Brain microvascular endothelial cell (primary cell): Measurements from ENCODE around the gene PAK2.
"Not testable (repeated sequence)": the region's sequence is repeated elsewhere in the genome, so short reads cannot be mapped to it uniquely, and the experiment has no call there.

Source experiments
- DNase-seq: peaks from one replicate; pipeline ENCODE4 v3.0.0-alpha.2; 2020
- H3K27ac ChIP-seq: fragments of 250-450 bp; sonication (Bioruptor Pico); 2 replicates; pipeline ENCODE4 v1.5.1; 2020; ENCODE audit warnings: mild to moderate bottlenecking, moderate library complexity
- H3K27me3 ChIP-seq: fragments of 250-450 bp; sonication (Bioruptor Pico); replicated peaks from 2 replicates; pipeline ENCODE4 v1.5.1; 2020; ENCODE audit warnings: mild to moderate bottlenecking
- H3K36me3 ChIP-seq: fragments of 250-450 bp; sonication (Bioruptor Pico); replicated peaks from 2 replicates; pipeline ENCODE4 v1.5.1; 2020; ENCODE audit warnings: mild to moderate bottlenecking
- H3K4me3 ChIP-seq: 2 replicates; pipeline ENCODE4 v1.5.1; 2011; ENCODE audit warnings: low read depth, mild to moderate bottlenecking, control low read depth, low read length, moderate library complexity
- CTCF ChIP-seq: IDR thresholded peaks from 2 replicates; pipeline ENCODE4 v1.5.1; 2011; ENCODE audit warnings: low read depth, mild to moderate bottlenecking, moderate library complexity, low read length, control low read depth, inconsistent platforms; ENCODE audit errors: missing control alignments
- in situ Hi-C: cut with HindIII; loops from 2 replicates; pipeline ENCODE4 v1.10.0; 2017; ENCODE audit warnings: low sequenced_read_pairs, low pct_ligation_motif_present

The PAK2 gene

GRCh38 chr3:196849180-196849741, 109.6 kb downstream of the PAK2 start:
- TF ChIP-seq CTCF = no peak
- no peak overlapping the region for H3K4me3 ChIP-seq
- no peak overlapping the region for H3K27ac ChIP-seq
- in situ Hi-C loops = no loop called here
- no peaks in the 10 kb centered on the region for H3K36me3 ChIP-seq
- no peaks in the 10 kb centered on the region for H3K27me3 ChIP-seq
- no peak for DNase-seq

GRCh38 chr3:196863000-196863399, 123.3 kb downstream of the PAK2 start:
- H3K27ac ChIP-seq, H3K27me3 ChIP-seq, in situ Hi-C loops, H3K36me3 ChIP-seq, H3K4me3 ChIP-seq, DNase-seq: not testable (repeated sequence)

GRCh38 chr3:196867155-196867506, 127.5 kb downstream of the PAK2 start:
- Histone ChIP-seq H3K27me3 (no peaks in the 10 kb centered on the region), H3K36me3 (no peaks in the 10 kb centered on the region), H3K27ac (peak overlapping the region; percentile 81), H3K4me3 (peak overlapping the region; percentile 65)
- no peak for TF ChIP-seq CTCF
- no peak for DNase-seq
- in situ Hi-C loops = no loop called here

GRCh38 chr3:196867507-196868296, 128.0 kb downstream of the PAK2 start, which contains the start of gene SENP5:
TSS of gene SENP5 (plus strand) at chr3:196867920. CDS start at chr3:196885182, 17,262 bp downstream.
- Histone ChIP-seq H3K36me3 (no peaks in the 10 kb centered on the region), H3K27ac (peak within 1 kb of the TSS; percentile 81), H3K4me3 (peak within 1 kb of the TSS; percentile 82), H3K27me3 (no peaks in the 10 kb centered on the region)
- in situ Hi-C loops = no loop called here
- no peak for TF ChIP-seq CTCF
- DNase-seq = peak; percentile 83

GRCh38 chr3:196868297-196868661, 128.6 kb downstream of the PAK2 start:
- no peaks in the 10 kb centered on the region for H3K27me3 ChIP-seq
- no peak for TF ChIP-seq CTCF
- no peaks in the 10 kb centered on the region for H3K36me3 ChIP-seq
- peak overlapping the region; percentile 81 for H3K27ac ChIP-seq
- in situ Hi-C loops = no loop called here
- peak; percentile 18 for DNase-seq
- H3K4me3 ChIP-seq = peak overlapping the region; percentile 82

- TF ChIP-seq CTCF = no peak
- Histone ChIP-seq H3K4me3 (no peak overlapping the region), H3K27me3 (no peaks in the 10 kb centered on the region), H3K36me3 (no peaks in the 10 kb centered on the region), H3K27ac (no peak overlapping the region)
- peak; percentile 6 for DNase-seq
- in situ Hi-C loops = no loop called here
Measured at GRCh38 chr3:196872316-196872715, 132.7 kb downstream of the PAK2 start.

DNA sequence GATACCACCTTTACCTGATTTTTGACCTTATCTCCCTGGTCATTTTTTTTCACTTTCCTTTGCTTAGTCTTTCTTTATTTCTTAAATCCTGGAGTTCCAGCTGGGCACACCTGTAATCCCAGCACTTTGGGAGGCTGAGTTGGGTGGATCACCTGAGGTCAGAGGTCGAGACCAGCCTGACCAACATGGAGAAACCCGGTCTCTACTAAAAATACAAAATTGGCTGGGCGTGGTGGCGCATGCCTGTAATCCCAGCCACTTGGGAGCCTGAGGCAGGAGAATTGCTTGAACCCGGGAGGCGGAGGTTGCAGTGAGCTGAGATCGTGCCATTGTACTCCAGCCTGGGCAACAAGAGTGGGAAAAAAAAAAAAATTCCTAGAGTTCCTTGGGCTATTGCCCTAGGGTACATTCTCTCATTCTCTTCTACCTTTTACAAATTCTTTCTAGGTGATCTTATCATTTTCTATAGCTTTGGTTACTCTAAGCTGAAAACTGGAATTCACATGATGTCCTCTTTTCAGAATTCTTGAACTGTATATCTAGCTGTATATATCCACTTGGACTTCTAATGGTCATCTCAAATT, 134.9 kb downstream of the PAK2 start:
- in situ Hi-C loops = not testable (repeated sequence)

More for the DNA sequence above, 134.9 kb downstream of the PAK2 start:
- not testable (repeated sequence) for H3K27ac ChIP-seq, H3K36me3 ChIP-seq, DNase-seq, H3K27me3 ChIP-seq, H3K4me3 ChIP-seq
